ENCODE measurements around the gene LRRC75A.

DNA sequence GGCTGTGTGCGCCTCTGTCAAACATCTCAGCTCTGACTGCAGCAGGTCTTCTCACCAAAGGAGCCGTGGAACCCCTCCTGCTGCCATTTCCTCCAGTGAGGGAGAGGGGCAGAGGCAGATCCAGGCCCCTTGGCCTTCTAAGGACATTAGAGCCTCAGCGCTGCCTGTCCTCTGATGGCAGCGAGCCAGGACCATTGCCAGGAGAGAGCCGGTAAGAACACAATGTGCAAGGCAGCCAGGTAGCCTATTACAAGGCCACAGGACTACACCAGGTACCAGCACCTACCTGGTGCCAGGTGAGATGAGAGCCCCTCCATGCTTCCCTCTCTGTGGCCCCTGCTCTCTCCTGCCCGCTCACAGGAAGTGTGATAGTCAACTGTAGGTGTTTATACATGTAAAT lies 11.0 kb downstream of the LRRC75A start:
- no peak for TF ChIP-seq POLR2A (IDR thresholded peaks at IDR 0.05)
- TF ChIP-seq, protein P1, sequence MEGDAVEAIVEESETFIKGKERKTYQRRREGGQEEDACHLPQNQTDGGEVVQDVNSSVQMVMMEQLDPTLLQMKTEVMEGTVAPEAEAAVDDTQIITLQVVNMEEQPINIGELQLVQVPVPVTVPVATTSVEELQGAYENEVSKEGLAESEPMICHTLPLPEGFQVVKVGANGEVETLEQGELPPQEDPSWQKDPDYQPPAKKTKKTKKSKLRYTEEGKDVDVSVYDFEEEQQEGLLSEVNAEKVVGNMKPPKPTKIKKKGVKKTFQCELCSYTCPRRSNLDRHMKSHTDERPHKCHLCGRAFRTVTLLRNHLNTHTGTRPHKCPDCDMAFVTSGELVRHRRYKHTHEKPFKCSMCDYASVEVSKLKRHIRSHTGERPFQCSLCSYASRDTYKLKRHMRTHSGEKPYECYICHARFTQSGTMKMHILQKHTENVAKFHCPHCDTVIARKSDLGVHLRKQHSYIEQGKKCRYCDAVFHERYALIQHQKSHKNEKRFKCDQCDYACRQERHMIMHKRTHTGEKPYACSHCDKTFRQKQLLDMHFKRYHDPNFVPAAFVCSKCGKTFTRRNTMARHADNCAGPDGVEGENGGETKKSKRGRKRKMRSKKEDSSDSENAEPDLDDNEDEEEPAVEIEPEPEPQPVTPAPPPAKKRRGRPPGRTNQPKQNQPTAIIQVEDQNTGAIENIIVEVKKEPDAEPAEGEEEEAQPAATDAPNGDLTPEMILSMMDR (IDR thresholded peaks at IDR 0.05): no peak
- no peak for TF ChIP-seq POLR2AphosphoS5 (IDR thresholded peaks at IDR 0.05)
- no peak for TF ChIP-seq EP300 (IDR thresholded peaks at IDR 0.05)

Data from stomach (tissue), 4 donors.